Lung microvascular endothelial cell (primary cell): Measurements from ENCODE around the gene SEC16A. TPM values are rescaled to one million over a fixed set of nuclear protein-coding genes. Genes with fewer than 3 reads are reported as not detected.
A peak's percentile ranks its signal among the peaks of the same experiment; 100 is the strongest.
"Not testable (repeated sequence)": the region's sequence is repeated elsewhere in the genome, so short reads cannot be mapped to it uniquely, and the experiment has no call there.

ENCODE experiments used
- DNase-seq, 2 donors: peaks; one replicate each; pipeline versions ENCODE4 v3.0.0 to v3.0.0-alpha.2; 2010; ENCODE audit warnings: low read depth in 2 of 2
- total RNA-seq: library from RNA; depleted of rRNA; stranded (reverse); fragments of >200 nt; gene quantifications from 2 replicates; pipeline ENCODE4 v1.2.1, GENCODE V29; 2014

SEC16A gene
- total RNA-seq, 1 donor from 2014 or later = 14.3 TPM

DNA sequence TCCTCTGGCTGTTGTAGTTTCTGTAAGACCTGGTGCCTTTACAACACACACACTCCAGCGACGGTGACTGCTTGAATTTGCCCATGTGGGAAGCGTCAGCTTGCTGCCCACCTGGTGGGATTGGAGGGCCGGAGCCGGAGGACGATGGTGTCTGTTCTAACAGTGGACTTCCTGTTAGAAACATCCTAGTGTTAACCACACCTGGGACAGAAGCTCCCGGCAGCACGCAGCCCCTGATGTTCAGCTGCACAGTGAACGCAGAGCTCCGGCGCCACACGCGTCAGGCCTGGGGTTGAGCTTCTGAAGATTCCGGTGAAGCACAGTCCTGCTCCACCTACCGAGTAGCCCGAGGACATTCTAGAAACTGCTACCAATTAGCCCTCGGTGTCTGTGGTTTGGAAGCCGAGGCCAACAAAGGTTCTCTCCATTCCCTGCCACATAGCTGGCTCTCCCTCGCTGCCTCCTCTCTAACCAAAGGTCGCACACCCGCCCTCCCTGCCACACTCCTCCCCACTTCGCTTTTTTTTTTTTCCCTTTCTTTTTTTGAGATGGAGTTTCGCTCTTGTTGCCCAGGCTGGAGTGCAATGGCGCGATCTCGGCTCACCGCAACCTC is 58.0 kb downstream of the SEC16A start:
- DNase-seq = no peak

DNA sequence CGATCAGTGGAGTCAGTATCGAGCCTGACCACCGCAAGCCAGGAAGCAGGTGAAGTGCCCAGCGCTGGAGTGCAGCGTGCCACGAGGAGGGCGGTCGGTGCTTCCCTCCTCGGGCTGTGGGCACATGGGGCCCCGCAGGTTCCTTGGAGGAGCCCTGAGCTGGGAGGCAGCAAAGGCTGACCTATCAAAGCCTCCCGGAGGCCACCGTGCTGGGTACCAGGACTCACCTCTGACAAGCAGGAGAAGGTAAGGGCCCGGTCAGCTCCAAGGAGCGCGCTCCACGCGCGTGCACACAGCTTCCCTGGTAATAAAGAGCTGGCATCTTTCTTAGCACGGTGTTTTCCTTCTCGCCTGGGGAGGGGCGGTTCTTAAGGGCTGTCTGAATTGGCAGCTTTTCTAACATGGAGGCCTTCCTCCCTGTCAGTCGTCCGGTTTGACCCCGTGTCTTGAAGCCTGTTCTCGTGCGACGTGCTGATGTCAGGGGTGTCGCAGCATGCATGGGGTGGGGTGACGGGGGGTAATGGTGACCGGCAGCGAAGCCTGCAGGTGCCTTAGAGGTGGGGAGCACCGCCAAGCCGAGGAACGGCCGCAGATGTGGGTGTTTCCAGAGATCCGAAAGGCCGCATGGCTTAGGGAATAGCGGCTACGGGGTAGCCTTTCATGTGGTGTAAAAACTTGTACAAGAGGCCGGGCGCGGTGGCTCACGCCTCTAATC is 59.3 kb downstream of the SEC16A start:
- DNase-seq = no peak

DNA sequence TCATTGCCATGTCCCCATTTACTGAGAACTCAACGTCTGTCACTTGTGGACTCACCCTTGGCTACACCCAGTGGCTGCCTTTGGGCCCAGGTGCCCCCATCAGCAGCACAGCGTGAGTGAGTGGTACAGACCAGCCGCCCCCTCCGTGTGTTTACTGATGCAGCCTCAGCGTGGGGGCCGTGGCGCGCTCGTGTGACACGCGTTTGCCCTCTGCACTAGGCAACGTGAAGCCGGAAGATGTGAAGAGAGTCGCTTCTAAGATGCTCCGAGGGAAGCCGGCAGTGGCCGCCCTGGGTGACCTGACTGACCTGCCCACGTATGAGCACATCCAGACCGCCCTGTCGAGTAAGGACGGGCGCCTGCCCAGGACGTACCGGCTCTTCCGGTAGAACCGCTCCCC is 60.0 kb downstream of the SEC16A start:
- DNase-seq = no peak

DNA sequence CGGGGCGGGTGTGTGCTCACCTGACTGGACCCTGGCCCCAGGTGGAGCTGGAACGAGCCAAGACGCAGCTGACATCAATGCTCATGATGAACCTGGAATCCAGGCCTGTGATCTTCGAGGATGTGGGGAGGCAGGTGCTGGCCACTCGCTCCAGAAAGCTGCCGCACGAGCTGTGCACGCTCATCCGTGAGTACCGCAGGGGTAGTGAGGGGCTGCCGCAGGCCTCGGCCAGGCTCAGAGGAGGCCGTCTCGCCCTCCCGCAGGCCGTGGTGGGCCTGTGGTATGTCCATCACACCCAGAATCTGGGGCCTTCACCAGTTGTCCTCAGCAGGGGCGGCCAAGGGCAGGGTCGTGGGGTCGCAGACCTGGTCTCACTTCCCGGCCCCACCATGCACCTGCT is 61.0 kb downstream of the SEC16A start:
- no peak for DNase-seq

DNA sequence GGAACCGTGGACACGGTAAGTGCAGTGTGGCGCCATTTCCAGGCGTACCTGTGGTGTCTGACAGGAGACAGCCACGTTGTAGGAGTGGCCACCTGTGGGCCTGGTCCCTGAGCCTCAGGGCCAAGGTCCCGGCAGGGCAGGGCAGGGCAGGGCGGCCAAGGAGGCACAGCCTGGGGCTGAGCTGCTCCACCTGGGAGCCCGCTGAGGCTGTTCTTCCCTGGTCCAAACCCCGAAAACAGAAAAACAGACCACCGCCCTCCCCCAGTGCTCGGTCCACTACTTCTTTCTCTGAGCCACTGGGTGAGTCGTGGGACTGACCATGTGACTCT is 63.8 kb downstream of the SEC16A start:
- no peak for DNase-seq

DNA sequence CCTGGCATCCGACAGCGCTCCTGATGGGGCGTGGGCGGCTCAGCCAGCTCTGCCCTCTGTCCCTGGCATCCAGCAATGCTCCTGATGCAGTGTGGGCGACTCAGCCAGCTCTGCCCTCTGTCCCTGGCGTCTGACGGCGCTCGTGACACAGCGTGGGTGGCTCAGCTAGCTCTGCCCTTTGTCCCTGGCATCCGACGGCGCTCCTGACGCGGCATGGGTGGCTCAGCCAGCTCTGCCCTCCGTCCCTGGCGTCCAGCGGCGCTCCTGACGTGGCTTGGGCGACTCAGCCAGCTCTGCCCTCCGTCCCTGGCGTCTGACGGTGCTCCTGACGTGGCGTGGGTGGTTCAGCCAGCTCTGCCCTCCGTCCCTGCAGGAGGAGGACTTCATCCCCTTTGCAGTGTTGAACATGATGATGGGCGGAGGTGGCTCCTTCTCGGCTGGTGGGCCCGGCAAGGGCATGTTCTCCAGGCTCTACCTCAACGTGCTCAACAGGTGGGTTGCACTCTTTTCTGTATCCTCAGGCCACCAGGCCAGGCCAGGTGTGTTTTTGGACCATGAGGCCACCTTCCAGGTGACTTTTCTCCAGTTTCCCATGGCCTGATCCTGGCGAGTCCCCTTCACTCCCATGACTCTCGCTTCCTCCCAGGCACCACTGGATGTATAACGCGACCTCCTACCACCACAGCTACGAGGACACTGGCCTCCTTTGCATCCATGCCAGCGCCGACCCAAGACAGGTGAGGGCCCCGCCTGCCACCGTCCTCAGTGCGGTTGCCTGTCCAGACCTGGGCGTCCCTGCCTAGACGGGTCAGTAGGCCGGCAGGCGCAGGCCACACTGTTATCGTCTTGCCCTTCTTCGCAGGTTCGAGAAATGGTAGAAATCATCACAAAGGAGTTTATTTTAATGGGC is 64.4 kb downstream of the SEC16A start:
- DNase-seq = no peak

DNA sequence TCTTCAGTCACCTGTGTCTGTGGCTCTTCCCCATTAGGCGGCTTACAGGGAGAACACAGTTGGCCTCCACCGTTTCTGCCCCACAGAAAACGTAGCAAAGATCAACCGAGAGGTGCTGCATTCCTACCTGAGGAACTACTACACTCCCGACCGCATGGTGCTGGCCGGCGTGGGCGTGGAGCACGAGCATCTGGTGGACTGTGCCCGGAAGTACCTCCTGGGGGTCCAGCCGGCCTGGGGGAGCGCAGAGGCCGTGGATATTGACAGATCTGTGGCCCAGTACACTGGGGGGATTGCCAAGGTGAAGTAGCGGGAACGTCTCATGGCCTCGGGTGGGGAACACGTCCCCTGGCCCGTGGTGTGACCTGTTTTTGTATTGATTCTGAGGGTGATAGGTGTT is 65.9 kb downstream of the SEC16A start:
- DNase-seq = no peak

DNA sequence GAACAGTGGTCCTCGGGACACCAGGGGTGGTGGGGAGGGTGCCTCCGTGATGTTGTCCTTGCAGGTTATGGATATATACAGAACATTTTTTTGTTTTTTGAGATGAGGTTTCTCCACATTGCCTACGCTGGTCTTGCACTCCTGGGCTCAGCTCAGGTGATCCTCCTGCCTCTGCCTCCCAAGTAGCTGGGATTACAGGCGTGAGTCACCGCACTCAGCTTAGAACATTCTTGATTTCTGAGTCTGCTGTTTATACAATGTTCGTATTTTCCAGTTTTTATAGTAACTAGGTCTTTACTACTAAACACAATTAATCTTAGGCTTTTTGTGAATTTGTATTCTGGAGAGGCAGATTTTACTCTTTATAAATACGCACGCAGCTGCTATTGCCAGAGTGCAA is 66.4 kb downstream of the SEC16A start:
- no peak for DNase-seq

DNA sequence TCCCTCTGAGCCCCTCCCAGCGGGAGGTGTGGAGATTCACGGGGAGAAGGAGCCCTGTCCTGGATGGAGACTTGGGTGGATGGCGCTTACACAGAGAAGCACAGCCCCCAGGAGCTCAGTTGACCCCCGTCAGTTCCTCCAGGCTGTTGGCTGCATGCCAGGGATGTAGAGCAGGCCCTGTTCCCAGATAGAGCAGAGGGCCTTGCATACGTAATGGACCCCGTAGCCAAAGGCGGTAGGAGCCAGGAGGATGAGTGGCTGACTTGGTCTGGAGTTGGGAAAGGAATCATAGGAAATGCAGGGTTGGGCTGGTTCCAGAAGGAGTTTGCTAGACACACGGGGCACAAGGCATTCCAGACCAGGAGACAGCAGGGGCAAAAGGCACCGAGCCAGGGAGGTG is 69.9 kb downstream of the SEC16A start:
- DNase-seq = peak in 1 of 2 donors; percentile 16

DNA sequence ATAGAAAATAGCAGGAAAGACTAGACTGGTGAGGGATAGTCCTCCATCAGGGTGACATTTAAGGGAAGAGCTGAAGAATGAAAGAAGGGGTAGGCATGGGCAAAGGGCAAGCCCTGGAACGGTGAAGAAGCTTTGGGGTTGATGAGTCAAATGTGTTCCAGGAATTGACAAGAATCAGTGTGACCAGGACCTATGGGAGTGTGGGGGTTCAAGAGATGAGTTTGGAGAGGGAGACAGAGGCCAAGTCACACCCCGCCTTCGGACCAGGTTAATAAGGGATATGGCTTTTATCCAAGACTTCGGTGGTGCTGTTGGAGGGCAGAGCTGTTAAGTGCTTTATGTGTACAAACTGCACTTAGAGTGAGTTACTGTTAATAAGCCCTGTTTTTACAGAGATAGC is 71.5 kb downstream of the SEC16A start:
- DNase-seq = no peak

DNA sequence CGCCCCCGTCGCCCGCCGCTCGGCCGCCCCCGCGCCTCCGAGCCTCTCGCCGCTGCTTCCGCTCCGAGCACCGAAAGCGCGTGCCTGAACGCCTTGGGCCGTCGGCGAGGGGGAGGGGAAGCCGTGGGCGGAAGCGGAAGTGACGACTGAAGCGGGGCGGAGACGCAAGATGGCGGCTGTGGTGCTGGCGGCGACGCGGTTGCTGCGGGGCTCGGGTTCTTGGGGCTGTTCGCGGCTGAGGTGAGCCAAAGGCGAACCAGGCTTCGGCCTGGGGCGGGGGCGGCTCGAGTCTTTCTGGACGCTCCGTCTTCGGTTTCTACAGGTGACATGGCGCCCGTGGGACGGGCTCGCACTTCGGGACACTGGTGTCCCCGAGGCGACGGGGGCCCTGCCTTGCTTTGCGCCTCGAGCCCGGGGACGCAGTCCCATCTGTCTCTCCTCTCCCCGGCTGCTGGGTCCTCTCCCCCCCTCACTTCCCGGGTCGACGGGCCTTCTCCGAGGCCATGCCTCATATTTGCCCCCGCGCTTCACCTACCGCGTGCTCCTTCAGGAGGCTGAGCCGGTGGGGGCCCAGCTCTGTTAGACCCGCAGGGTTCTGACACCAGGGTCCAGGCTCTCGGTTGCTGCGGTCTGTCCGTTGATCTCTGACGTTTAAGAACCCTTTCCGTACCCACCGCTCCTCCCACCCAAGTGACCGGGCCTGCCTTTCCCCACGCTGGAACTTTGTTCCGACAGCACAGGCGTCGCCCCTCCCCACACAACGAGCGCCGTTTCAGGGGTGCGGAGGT is 72.1 kb downstream of the SEC16A start, which contains the start of the genes ENTR1 and PMPCA:
ENTR1 (minus strand) TSS at position 115 of the 788 bp plus-strand sequence. CDS start 217 bp downstream, outside the sequence.
PMPCA (plus strand) TSS at position 159 of the 788 bp plus-strand sequence; CDS start at position 170, 11 bp downstream.
- DNase-seq = peak; percentile 91 to 93

DNA sequence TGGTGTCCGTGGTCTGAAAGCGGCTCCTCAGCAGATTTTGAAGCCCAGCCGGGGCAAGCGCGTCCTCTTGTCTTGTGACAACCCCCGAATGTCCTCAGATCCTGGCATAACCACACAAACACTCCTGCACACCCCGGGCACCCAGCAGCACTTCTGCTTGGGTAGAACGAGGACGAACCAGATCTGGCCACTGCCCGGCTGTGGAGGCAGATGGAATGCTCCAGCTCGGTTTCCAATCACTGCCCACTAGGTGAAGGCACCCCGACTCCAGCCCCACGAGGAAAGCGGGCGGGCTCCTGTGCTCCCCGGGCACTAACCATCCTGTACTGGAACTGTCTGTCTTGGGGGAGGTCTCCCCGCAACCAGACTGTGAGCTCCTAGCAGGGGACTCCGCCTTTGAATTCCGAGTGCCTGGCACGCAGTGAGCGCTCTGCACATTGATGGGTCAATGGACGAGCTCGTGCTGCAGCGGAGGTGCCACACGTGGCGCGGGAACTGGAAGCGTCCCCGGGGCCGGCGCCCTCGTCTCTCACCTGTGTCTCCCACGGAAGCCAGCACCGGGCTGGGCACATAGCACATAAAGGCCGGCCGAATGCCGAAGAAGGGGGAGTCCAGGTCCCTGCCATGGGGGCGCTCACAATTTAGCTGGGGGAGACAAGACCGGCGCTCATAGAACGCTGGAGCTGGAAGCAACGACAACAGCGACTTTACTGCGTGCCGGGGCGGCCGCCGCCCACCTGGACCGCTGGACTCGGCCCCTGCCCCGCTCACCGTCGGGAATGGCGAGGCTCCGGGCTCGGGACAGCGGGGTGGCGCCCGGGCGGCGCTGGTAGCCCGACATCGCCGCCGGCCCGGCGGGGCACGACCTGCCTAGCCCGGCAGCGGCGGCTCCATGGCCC is 73.0 kb downstream of the SEC16A start:
- peak; percentile 49 to 56 for DNase-seq

DNA sequence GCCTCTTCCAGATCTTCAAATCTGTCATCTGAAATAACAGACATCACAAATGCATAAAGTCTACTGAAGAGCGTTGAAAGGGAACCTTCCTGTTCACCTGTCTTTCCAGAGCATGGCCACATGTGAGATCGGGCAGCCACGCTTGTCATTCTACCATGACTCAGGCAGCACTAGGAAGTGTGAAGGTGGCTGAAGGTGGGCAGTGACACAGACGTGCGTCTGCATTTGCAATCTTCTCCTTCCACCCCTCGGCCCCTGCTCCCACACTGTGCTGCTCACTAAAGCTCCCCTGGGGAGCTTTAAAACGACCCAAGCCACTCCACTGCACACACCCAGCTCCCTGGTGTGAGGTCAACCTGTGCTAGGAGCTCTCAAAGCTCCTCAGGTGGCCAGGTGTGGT is 74.9 kb downstream of the SEC16A start:
- DNase-seq = no peak

DNA sequence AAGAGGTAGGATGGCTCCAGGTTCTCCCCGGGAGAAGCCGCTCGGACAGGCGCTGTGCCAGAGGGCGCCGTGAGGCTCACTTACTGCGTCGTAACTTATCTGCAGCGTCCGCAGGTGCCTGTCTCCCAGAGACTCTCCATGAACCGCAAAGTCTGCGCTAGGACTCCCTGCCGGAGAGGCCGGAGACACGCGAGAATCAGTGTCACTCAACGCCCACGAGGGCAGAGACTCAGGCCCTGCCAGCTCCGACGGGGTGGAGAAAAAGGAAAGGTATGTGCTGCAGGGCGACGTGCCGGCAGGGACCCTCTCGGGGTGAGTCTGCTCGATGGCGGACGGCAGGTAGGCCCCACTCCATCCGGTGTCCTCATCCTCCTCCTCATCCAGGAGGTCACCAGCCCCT is 75.8 kb downstream of the SEC16A start:
- not testable (repeated sequence) for DNase-seq

DNA sequence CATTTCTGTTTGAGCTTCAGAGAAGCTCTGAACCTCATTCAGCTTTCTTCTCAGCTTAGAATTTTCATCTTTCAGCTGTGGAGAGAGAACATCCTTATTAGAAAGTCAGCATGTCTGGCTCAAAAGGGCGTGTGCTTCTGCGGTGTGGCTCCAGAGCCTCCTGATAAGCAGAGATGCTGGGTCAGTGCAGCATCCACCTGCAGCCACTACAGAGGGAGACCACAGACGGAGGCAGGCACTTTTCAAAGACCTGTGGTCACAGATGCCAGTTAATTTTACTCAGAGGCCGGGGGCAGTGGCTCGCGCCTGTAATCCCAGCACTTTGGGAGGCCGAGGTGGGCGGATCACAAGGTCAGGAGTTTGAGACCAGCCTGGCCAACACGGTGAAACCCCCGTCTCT is 76.9 kb downstream of the SEC16A start:
- DNase-seq = not testable (repeated sequence)

DNA sequence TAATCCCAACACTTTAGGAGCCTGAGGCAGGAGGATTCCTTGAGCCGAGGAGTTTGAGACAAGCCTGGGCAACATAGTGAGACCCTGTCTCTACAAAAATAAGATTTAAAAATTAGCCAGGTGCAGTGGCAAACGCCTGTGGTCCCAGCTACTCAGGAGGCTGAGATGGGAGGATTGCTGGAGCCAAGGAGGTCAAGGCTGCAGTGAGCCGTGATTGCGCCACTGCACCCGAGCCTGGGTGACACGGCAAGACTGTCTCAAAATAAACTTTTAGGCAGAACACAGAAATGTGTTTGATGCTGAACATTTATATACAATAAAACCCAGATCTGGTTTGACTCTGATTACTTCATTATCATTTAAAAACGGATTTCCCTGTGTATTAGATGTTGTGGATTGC is 77.4 kb downstream of the SEC16A start:
- DNase-seq = no peak

DNA sequence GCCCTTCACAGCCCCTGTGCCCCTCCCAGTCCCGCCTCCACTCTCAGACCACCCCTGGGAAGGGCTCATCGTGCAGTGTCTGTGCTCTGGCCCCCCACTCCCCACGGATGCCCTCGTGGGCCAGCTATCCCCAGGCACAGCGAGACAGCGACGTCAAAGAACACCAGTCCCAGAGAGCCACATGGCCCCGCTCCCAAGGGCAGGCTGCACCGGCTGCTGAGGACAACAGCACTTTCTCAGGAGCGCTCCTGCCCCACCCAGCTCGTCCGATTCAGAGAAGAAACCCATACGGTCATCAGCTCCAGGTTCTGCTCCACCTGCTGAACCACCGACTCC is 78.1 kb downstream of the SEC16A start:
- DNase-seq = no peak

DNA sequence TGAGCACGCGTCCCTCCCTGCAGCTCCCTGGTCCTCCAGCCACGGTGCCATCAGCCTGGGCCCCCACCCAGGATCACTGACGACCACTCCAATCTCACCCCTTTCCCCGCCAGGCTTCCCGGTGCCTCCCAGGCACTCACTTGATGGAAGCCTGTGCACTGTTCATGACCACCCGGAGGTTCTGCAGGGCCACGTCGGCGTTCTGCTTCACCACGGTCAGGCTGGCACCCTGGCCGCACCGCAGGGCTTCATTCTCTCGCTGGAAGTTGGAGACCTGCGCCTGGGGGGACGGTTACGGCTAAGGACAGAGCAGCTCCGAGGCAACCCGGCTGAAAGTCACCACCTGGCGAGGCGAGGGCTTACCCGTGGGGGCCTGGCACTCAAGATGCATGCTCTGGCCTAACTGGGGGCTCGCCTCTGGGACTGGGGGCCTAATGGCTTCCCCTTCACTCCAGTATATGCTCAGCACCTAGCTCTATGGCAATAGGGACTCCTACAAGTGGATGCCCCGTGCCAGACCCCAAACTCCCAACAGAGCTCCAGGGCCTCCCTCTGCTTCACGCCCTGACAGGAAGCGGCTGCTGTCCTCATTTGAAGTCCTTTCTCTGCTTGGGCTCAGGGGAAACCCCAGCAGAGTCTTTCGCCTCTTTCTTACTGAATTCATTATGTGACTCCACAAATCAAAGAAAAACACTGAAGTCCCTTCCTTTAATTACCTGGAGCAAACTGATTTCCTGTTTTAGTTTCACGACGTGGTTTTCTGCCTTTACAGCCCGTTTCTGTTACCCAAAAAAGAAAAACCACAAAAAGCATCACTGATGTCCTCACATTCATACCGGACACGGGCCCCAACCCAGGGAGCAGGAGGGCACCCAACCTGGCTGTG is 78.7 kb downstream of the SEC16A start:
- no peak for DNase-seq

DNA sequence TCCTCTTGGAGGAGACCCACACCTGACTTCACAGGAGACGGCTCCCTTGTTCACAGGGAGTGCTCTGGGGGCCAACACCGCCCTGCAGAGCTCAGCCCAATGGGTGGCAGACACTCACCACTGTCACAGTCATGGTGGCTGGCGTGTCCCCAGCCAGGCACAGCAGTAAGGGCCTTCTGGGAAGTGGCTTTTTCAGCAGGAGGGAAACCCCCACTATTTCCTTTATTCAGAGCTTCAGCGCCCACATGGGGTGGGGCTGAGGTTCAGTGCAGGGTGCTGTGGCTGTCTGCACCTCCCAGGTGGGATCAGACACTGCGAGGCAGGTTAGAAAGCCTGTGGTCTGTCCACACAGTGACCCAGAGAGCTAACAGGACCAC is 79.3 kb downstream of the SEC16A start:
- DNase-seq = no peak

DNA sequence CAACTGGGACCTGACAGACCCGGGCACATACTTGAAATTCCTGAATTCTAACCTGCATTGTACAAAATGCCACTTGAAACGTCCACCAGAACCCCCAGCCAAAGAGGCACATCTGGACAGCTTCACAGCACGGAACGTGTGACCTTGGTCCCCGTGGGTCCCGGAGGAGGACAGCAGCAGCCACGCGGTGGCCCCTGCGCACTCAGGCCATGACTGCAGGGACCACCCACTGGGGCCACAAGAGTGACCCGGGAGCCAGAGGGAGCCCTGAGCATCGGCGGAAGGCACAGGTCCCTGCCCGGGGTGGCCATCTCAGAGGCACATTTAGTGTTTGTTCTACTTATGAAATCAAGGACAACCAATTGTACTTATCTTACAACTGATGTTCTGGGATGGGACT is 80.8 kb downstream of the SEC16A start:
- no peak for DNase-seq
